ENCODE data around the gene VEGFB. TPM values are rescaled to one million over a fixed set of nuclear protein-coding genes. Genes with fewer than 3 reads are reported as not detected.

The VEGFB gene
- total and polyA plus RNA-seq, 7 donors, result 23.4 to 117 (median 94.9) TPM

- H3K27ac ChIP-seq, result no peak overlapping the region
- 79 to 88% methylated on average over 30 of the region's 30 CpGs for WGBS, 2 donors
- H3K36me3 ChIP-seq, result no peaks in the 10 kb centered on the region
- TF ChIP-seq POLR2AphosphoS5 (IDR thresholded peaks at IDR 0.05) (no peak), EP300 (IDR thresholded peaks at IDR 0.05) (no peak), POLR2A (IDR thresholded peaks at IDR 0.05) (no peak), CTCF (IDR thresholded peaks at IDR 0.05) (no peak)
- H3K9me3 ChIP-seq, result no peaks in the 10 kb centered on the region
- peaks cover 0 to 18% (median 6%) of the 10 kb centered on the region in 4 donors for H3K4me1 ChIP-seq
- no peaks in the 10 kb centered on the region for H3K27me3 ChIP-seq
- intact Hi-C loops (cut with DNase I), result no loop called here
- no peak for DNase-seq
- H3K4me3 ChIP-seq, result no peak overlapping the region
Observed at GRCh38 chr11:64211181-64211872, 23.1 kb upstream of the VEGFB start.

DNA sequence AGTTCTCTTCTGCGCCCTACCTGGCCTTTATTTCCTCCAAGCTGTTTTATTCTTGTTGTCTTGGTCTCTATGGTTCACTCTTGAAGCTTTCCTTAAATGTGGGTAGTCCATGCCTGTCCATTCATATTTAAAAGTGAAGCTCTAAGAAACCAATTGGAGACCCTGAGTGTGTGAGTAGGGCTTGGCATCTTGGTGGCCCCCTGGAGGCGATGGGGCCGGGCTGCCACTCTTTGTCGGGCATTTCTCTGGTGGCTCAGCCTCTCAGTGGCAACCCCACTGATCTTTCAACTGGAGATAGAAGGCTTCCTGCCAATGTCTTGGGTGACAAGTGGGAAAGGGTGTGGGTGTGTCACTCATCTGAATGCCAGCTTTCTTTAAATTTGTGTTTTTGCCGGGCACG lies 17.5 kb upstream of the VEGFB start:
- Histone ChIP-seq H3K4me1 (no peaks in the 10 kb centered on the region), H3K36me3 (peaks cover 0 to 13% (median 0%) of the 10 kb centered on the region in 4 donors), H3K27me3 (no peaks in the 10 kb centered on the region), H3K9me3 (no peaks in the 10 kb centered on the region), H3K27ac (no peak overlapping the region), H3K4me3 (no peak overlapping the region)
- intact Hi-C loops (cut with DNase I), result no loop called here
- TF ChIP-seq POLR2AphosphoS5 (IDR thresholded peaks at IDR 0.05), result no peak
- TF ChIP-seq EP300 (IDR thresholded peaks at IDR 0.05), result no peak
- TF ChIP-seq CTCF (IDR thresholded peaks at IDR 0.05), result no peak
- TF ChIP-seq POLR2A (IDR thresholded peaks at IDR 0.05), result no peak
- WGBS, 2 donors, result 86% methylated on average over 6 of the region's 6 CpGs
- DNase-seq, result no peak

DNA sequence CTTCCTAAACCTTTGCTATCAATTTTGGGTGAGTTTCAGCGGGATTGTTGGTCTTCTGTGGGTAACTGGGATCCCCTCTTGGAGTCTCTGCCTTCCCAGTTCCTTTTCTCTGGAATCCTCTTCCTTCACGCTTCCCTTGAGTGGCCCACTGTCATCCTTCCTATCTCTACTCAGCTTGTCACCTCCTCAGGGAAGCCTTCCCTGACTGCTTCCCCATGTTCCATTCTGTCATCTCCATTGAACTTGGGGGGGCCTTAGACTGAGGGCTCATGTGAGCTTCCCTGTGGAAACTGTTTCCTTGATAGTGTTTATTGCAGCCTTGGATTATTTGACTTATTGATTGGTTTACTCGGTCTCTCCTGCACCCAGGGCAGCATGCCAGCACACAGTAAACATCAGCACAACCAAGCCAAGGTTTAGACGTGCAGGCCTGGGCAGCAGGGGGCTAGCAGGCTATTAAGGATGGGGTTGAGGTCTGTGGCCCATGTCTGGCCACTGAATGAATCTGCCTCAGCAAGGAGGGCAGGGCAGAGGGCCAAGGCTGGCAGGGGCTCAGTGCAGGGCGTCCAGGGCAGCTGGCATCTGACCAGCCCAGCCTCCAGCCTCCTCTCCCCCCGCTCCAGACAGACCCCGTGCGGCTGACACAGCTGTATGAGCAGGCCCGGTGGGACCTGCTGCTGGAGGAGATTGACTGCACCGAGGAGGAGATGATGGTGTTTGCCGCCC lies 15.6 kb upstream of the VEGFB start:
- no peaks in the 10 kb centered on the region for H3K4me1 ChIP-seq
- DNase-seq, result no peak
- intact Hi-C loops (cut with DNase I), result no loop called here
- no peaks in the 10 kb centered on the region for H3K27me3 ChIP-seq
- no peak overlapping the region for H3K4me3 ChIP-seq
- 65 to 83% methylated on average over 11 of the region's 11 CpGs for WGBS, 2 donors
- TF ChIP-seq POLR2AphosphoS5 (IDR thresholded peaks at IDR 0.05) (no peak), EP300 (IDR thresholded peaks at IDR 0.05) (no peak), POLR2A (IDR thresholded peaks at IDR 0.05) (no peak), CTCF (IDR thresholded peaks at IDR 0.05) (no peak)
- H3K36me3 ChIP-seq, result peaks cover 0 to 14% (median 0%) of the 10 kb centered on the region in 4 donors
- H3K9me3 ChIP-seq, result no peaks in the 10 kb centered on the region
- no peak overlapping the region for H3K27ac ChIP-seq

DNA sequence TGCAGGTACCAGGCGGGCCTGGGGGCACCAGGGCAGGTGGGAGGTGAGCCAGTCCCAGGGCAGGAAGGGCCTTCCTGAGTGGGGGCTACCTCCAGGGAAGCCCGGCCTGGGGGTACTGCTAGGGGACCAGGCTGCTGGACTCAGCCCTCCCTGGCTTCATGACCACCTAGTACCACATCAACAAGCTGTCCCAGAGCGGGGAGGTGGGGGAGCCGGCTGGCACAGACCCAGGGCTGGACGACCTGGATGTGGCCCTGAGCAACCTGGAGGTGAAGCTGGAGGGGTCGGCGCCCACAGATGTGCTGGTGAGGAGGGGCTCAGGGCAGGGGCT lies 15.1 kb upstream of the VEGFB start:
- H3K27me3 ChIP-seq, result no peaks in the 10 kb centered on the region
- peaks cover 0 to 19% (median 0%) of the 10 kb centered on the region in 4 donors for H3K36me3 ChIP-seq
- DNase-seq, result no peak
- intact Hi-C loops (cut with DNase I), result no loop called here
- H3K27ac ChIP-seq, result no peak overlapping the region
- no peaks in the 10 kb centered on the region for H3K9me3 ChIP-seq
- H3K4me3 ChIP-seq, result no peak overlapping the region
- no peaks in the 10 kb centered on the region for H3K4me1 ChIP-seq
- WGBS, 2 donors, result 86 to 93% methylated on average over 7 of the region's 7 CpGs
- TF ChIP-seq POLR2A (IDR thresholded peaks at IDR 0.05) (no peak), CTCF (IDR thresholded peaks at IDR 0.05) (no peak), EP300 (IDR thresholded peaks at IDR 0.05) (no peak), POLR2AphosphoS5 (IDR thresholded peaks at IDR 0.05) (no peak)

All from sigmoid colon (tissue), 7 donors.